ENCODE results near the gene HDAC4.

GRCh38 chr2:239002591-239002953 lies 398.2 kb downstream of the HDAC4 start:
- TF ChIP-seq CTCF (IDR thresholded peaks at IDR 0.05), result no peak
- TF ChIP-seq POLR2A (IDR thresholded peaks at IDR 0.05), result no peak
